HG03175 (cell line): Measurements from ENCODE around the gene PRG2.
"Not testable (repeated sequence)": the region's sequence is repeated elsewhere in the genome, so short reads cannot be mapped to it uniquely, and the experiment has no call there.

Source experiments
- ATAC-seq: cut with Tn5 transposase; IDR thresholded peaks from one replicate; pipeline ENCODE4 v1.9.1; 2021; ENCODE audit warnings: mild to moderate bottlenecking, moderate library complexity; ENCODE audit not compliant: unreplicated experiment

PRG2 gene

DNA sequence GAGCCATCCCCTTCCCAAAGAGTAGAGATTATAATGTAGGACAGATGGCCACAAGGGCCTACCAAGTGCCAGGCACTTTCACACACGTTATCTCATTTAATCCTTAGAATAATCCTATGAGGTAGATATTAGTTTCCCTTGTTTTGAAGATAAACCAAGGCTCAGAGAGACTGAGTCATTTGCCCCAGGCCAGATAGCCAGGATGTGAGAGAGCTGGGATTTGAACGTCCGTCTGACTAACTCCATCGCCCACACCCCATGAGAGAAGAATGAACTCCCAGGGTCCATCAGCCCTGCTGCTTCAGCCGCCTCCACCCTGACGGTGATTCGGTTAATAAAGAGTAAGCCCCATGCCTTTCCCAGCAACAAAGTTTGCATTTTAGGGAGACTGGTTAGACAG, 20.2 kb downstream of the PRG2 start:
- ATAC-seq: no peak

DNA sequence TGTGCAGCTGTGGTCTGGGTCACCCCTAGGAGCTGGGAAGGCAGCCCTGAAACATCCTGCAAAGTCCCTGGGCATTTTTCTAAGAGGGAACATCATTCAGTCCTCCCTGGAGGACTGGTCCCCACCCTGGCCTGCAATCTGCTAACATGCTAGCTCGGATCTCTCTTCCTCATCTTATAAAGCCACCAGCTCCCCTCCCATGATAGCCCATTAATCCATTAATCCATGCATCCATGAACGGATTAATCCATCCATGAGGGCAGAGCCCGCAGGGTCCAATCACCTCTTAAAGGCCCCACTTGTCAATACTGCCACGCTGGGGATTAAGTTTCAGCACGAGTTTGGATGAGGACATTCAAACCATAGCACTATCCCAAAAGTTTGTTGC, 21.6 kb downstream of the PRG2 start:
- ATAC-seq: no peak

DNA sequence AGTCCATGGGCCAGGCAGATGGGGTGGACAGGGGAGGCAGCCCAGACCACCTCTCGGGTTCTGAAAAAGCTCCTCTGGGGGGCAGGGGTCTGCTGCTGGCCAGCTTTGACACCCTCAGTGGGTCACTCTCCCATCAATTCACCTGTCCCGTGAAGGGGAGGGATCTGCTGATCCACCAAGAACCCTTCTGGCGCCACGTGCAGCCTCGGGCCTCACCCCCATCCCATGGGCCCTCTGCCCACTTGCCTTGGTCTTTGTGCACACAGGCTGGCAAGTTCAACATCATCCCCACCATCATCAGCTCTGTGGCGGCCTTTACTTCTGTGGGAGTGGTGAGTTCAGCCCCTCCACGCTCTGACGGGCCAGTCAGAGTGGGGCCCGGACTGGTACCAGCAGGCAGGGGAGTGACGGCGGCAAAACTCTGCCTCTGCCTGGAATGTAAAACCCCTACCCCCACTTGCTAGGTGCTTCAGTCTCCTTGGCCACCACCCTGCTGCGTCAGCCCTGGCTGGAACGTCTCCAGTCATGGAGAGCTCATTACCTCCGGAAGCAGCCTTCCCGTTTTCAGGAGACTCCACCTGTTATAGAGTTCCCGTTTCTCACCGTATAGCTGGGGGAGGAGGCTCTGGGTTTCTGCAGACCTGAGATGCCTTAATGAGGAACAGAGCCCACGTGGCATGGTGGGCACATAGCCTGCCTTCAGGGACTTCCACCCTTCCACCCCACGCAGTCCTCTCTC, 22.2 kb downstream of the PRG2 start:
- no peak for ATAC-seq

DNA sequence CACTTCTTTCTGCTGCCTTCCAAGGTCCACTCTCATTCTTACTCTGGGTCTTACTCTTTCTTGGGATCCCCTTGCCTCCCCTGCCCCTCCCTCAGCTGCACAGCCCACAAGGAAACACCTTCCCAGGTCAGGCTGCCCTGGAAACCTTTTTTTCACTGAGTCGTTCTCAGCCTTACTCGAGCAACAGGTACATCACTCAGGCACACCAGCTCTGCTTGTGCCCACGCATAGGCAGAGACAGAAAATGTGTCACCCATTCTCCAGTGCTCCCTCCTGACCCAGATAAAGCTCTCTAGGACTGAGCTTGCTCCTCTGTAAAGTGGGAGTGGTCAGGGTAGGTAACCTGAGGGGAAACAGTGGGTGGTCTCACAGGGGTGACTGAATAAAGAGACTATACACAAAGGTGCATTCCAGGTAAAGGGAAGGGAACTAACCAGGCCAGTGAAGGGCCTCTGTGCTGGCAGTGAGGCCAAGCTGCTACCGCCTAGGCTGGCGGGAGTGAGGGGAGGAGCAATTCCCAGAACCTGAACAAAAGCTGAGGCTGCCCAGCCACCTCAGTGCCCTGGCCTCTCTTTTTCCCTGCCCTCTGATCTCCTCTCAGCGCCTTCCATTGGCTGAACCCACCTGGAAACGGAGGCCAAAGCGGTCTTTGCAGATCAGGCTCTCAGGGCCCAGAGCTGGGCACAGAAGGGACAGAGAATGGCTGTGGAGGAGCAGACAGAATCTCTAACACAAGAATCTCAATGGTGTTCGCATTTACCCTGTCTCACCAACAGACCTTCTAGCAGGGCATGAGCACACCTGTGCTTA, 25.4 kb downstream of the PRG2 start:
- no peak for ATAC-seq

DNA sequence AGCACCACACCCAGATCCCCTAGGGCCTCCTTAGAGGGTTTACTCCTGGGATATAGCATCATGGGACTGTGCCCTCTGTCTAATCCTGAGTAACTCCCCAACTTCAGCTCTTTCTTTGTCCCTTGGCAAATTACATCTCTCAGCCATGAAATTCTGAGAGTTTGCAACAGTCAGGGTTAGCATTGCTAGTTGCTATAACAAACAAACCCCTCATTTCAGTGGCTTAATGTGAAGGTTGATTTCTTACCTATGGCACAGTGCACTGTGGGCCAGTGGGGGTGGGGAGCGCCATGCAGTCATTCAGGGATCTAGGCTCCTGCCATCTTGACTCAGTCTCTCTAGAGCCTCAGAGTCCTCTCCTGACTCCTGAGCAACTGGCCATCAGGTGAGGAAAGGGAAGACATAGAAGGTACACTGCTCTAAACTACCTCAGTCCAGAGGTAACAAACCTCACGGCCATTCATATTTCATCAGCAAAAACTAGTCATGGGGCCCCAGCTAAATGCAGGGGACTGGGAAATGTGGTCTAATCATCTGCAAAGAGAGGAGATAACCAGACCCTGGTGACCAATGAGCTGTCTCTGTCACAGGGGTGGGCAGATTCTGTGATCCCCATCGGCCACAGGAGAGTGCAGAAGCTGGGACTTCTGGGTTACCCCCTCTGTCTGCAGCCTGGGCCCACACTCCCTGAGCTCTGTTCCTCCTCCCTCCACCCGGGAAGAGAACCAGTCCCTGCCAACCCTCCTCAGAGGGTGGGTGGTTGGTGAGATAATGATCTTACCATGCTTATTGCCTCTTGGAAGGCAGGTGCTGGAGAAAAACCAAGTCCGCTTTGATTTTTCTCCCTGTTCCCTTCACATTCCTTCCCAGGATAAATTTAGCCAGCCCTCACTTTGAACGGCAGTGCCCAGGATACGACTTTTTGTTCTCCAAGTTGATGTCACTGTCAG, 27.0 kb downstream of the PRG2 start:
- ATAC-seq: no peak

DNA sequence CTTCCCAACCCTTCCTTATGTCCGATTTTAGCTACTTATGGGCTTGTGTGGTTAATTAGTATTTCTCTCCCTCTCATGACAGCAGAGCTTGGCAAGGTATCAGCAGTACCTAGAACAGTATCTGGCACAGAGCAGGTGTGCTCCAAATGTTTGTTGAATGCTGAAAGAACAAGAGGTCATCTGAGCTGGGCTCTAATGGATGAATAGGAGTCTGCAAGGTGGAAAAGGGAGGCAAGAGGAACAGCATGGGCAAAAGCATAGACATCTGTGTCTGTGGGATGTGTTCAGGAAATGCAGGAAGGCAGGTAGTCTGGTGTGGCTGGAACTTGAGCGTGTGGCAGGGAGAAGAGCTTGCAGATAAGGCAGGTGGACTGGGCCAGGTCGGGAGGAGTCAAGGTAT, 28.5 kb downstream of the PRG2 start:
- ATAC-seq: no peak

DNA sequence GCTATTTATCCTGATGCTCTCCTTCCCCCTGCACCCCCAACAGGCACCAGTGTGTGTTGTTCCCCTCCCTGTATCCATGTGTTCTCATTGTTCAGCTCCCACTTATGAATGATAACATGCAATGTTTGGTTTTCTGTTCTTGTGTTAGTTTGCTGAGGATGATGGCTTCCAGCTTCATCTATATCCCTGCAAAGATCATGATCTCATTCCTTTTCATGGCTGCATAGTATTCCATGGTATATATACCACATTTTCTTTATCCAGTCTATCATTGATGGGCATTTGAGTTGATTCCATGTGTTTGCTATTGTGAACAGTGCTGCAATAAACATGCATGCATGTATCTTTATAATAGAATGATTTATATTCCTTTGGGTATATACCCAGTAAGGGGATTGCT, 29.0 kb downstream of the PRG2 start:
- not testable (repeated sequence) for ATAC-seq

DNA sequence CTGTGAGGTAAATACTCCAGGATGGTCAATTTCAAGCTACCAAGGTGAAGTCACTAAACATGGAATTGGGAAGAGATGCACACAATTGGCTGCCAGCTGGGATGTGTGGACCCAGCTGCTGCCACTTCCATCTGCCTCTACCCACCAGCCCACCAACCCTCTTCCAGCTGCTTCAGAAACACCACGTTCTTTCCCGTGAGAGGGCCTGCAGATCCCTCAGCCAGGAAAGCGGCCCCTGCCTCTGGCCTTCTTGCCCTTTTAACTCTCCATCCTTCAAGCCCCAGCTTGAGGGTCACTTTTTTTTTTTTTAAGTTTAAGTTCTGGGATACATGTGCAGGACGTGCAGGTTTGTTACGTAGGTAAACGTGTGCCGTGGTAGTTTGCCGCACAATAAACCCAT, 29.5 kb downstream of the PRG2 start:
- ATAC-seq: no peak

DNA sequence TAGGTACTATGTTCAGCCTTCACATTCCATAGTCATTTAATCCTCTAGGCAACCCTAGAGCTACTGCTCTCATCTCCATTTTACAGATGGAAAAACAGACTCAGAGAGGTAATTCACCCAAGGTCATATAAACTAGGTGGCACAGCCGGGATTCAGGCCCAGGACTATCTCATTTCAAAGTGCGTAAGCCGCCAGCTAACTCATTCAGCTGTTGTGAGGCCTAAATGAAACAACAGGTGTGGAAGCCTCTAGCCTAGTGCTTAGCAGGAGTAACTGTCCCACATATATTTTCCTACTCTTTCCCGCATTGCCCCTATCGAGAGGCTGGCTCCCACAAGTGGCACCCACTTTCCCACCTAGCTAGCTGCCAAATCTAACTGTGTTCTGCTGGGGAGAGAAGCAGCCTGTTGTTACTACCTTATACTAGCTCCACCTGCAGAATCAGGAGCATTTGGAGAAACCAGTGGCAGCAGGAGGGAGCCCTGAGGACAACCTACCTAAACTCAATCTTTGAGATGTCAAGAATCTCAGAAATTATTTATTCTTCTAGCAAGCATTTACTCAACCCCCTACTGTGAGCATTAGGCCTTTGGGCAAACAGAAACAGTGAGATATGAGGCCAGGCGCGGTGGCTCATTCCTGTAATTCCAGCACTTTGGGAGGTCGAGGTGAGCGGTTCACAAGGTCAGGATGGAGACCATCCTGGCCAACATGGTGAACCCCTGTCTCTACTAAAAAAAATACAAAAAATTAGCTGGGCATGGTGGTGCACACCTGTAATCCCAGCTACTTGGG, 30.4 kb downstream of the PRG2 start:
- ATAC-seq: no peak

DNA sequence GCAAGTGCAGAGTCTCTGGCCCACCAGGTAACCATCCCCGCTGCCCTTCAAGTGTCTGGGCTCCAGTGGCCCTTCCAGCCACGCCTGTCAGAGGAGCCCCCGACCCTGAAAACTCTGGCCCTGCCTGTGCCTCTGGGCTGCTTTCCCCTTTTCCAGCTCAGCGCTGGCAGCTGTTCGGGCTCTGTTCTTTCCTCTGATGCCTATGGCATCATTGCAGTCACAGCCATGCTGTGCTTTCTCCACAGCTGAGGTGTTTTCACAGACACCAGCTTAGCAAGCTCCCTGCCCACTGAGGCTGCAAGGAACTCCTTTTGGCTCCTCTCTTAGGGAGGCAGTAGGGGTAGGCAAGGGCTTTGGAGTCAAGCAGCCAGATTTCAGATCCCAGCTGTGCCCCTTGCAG, 31.1 kb downstream of the PRG2 start:
- no peak for ATAC-seq

DNA sequence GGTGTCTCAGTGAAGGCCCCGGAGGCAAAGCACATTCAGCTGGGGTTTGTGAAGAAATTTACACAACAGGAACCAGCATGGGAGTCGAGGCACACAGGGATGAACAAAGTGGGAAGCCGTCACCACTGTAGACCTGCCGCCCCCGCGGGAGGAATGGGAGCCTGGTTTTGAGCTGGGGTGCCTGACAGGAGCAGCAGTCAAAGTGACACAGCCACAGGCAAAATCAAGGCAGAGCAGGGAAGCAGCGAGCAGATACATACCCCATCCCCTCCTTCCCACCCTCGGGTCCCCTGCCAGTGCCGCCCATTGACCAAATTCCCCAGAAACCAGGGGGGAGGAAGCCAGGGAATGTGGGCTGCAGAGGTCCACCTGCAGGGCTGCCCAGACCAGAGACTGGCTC, 31.5 kb downstream of the PRG2 start:
- no peak for ATAC-seq

DNA sequence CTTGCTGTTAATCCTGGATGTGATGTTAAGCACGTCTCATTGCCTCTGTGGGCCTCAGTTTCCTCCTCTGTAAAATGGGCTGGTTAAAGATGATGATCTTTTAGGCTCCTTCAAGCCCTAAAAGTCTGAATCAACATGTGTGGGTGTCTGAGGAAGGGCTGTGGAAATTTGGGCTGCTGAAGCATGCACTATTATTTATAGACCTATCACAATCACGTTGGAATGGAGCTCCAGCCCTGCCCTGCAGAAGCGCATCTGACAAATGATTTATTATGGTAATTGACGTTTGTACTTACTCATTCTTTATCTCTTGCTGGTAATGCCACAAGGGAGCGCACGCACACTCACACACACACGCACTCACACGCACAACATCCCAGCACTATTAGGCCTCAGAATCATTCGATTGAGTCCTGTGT, 31.9 kb downstream of the PRG2 start:
- no peak for ATAC-seq

DNA sequence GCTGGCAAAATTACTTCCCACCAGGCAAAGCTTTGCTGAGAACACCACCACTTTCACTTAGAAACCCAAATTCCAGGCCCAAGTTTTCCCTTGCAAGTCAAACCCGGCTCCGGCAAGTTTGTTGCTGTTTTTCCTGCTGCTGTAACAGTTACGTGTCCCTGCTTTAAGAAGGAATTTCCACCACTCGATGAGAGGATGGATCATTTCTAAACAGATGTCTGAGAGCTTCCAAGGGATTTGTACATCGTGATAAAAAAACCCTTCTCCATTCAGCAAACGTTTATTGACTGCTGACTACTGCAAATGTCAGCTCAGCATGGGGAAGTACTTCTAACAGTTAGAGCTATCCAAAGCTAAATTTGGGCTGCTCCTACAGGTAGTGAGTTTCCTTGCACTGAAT, 32.6 kb downstream of the PRG2 start:
- ATAC-seq: no peak

DNA sequence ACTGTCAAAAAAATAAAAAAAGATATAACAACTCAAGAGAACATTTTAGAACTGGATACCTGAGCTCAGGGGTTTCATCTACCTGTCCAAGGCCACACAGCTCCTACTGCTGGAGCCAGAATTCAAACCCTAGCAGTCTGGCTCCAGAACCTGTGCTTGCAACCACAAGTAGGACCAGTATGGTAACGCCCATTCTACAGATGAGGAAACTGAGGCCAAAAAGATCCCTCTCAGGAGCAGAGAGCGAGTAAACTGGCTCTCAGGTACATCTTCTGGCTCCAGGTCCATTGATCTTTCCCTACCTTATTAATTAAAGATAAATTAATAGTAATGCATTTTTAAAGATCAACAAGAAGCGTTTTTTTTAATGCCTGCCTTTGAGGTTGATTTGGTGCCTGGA, 33.1 kb downstream of the PRG2 start:
- ATAC-seq: no peak

DNA sequence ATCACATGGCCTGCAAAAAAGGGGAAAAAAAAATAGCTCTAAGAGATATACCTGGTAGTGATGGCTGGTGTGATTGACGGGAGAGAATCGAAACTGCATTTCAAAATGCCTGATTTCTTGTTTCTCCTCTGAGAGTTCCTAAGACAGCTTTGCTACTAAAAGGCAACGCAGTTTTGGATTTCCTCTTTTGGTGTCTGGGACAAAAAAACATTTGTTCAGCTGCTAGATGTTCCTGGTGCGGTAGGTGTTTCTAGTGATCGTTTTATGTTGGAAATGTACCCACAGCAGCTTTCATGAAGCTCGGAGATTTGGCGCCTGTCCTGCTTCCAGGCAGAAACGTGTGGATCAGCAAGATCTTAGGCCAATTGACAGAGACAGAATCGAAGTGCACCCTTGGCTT, 34.2 kb downstream of the PRG2 start:
- ATAC-seq: no peak

DNA sequence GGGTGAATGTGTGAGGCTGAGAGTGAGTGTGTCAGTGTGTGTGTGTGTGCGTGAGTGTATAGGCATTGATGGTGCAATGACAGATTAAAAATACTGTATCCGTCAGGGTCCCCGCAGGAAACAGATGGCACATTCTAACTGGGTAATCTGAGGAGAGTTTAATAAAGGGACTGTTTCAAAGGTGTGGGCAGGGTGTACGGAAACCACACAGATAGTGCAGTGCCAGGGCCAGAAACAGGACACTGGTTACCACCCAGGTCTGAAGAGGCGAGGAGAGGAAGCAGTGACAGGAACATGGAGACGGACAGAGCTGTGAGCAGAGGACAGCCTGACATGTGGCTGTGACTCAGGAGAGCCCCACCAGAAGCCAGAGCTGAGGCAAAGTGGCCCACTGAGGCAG, 35.8 kb downstream of the PRG2 start:
- no peak for ATAC-seq

DNA sequence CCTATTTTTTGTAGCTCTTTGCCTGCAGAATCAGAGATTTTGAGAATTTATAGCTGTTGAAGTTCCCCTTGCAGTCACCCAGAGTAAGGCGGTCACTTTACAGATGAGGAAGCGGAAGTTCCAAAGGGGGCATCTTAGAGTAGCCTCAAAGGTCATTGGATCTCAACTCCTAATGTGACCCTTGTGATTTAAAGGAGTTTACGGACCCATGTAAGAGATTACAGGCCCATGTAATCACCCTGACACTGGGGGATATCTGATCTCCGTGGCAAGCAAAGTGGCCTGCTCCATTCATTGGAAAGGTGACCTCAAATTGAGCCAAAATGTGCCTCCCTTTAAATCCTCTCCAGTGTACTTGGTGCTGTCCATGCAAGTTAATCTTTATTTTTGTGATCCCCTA, 36.6 kb downstream of the PRG2 start:
- ATAC-seq: no peak

DNA sequence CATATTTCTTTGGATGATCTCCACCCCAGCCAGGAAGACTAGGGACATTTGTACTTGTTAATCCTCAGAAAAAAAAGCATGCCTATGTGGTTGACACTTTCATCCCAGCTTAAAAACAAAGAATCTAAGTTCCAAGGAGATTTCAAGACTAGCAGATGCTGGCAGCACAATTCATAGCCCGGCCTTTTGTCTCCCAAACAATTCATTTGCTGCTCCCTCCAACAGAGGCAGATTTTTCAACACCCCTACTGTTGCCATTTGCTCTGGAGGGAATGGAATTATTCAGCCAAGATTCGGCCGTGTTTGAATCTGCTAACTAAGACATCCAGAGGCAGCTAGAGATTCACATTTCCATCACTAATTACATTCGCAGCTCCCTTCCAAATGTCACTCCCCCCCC, 37.0 kb downstream of the PRG2 start:
- ATAC-seq: no peak

DNA sequence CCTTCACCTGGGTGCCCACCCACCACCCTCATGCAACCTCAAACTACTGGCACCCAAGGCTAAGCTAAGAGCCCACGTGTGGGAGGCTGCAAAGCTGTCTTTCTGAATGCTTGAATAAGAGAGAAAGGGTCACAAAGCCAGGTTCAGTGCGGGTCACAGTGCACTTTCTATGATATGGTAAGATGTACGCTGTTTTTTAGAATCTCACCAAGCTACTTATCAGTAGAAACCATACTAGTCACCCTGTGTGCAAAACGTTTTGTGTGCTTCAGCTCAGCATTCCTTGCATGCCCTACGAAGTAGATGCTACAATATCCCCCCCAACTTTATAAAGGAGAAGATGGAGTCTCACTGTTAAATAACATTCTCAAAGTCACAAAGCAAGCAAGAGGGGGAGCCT, 37.4 kb downstream of the PRG2 start:
- no peak for ATAC-seq

DNA sequence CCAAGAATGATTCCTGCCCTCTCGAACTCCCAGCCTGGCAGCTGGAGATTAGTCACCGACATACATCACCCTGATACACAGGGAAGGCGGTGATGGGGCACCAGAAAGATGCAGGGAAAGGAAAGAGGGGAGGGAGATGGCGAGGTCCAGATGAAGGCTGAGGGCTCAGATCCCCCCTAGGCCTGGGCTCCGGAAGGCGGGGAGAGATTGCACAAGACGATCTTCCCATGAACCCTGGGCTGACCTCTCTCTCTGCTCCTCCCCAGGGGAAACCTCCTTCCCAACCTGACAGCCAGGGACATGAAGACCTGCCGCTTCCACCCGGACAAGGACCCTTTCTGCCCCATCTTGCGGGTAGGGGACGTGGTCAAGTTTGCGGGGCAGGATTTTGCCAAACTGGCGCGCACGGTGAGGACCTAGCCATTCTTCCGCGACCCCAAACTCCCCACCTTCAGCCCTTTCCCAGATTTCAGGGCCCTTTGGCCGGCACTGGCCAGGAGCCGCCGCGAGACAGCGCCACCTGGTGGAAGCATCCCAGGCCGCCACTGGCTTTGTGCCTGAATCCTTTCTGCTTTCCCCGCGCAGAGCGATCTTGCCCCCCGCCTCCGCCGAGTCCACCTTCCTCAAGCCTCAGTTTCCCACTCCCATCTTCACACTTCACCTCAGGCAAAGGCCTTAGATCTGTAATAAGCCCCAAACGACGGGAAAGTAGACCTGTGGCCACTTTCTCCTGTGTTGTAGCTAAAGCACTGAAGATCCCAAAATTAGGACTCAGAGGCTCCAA, 40.8 kb downstream of the PRG2 start:
- ATAC-seq: no peak
